HG03342 (cell line): Measurements from ENCODE around the gene STAP2.
A peak's percentile ranks its signal among the peaks of the same experiment; 100 is the strongest.

ENCODE experiments used
- ATAC-seq: cut with Tn5 transposase; IDR thresholded peaks from one replicate; pipeline ENCODE4 v1.9.1; 2021; ENCODE audit warnings: mild to moderate bottlenecking, moderate library complexity; ENCODE audit not compliant: unreplicated experiment

STAP2 gene

DNA sequence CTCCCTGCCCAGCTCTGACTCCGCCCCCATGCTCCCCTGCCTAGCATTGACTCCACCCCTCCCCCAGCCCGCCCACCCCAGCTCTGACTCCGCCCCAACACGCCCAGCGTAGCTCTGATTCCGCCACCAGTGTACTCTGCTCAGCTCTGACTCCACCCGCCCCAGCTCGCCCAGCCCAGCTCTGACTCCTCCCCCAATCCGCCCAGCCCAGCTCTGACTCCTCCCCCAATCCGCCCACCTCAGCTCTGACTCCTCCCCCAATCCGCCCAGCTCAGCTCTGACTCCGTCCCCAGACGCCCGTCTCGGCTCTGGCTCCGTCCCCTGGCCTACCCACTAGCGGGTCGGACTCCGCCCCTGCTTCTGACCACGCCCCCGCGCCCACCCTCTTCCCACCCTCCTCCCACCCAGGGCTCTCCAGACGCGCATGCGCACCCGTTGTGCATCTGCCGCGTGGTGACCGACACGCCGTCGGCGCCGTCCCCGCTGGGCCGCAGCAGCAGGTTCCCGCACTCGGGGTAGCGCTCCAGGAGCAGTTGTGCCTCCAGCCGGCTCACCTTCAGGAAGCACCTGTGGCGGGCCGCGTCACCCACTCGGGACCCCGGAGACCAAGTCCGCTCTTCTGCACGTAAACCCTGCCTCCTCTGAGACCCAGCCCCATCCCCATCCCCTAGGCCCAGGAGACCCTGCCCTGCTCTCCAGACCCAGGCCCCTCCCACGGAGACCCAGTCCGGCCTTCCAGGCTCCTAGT is 10.2 kb downstream of the STAP2 start:
- ATAC-seq = peak; percentile 77

DNA sequence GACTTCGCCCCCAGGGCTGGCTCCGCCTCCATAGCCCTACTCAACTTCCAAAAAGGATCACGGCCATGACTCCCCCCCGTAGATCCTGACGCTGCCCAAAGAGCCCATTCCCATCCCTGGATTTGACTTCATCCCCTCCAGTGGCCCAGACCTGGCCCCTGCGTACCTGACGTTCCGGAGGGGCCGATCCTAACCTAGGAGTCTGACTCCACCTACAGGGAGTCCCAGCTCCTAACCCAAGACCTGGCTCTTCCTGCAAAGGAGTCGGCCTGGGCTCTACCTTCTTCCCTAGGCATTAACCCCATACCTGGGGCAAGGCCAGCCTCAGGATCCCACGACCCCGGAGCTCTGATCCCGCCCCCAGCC is 10.8 kb downstream of the STAP2 start:
- no peak for ATAC-seq

GRCh38 chr19:4327252-4327876 is 11.3 kb downstream of the STAP2 start:
- ATAC-seq = no peak

GRCh38 chr19:4326837-4327251 is 11.8 kb downstream of the STAP2 start:
- no peak for ATAC-seq

DNA sequence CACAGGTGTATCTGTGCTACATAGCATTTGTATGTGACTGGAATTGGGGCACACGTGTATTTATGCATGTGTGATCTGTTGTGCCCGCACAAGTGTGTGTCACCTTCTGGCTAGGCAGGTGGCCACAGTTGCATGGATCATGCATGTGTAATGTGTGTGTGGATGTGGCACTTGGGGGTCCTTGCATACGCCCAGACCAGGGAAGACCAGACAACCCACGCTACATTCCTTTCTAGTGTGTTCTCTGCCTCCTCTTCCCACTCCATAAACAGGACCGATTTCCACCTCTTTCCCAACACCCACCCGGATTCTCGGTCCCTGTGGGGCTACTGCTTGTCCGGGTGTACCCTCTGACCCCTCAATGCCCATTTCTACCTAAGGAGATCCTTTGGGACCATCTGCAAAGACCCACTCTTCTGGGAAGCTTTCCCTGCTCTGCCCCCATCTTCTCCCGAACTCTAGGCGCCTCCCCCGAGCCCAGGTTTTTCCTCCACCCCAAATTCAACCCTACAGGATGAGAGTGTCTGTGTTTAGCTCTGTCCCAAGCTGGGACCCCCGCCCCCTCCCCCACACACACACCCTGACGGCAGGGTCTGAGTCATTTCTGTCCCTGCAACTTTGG is 12.3 kb downstream of the STAP2 start:
- ATAC-seq = no peak

DNA sequence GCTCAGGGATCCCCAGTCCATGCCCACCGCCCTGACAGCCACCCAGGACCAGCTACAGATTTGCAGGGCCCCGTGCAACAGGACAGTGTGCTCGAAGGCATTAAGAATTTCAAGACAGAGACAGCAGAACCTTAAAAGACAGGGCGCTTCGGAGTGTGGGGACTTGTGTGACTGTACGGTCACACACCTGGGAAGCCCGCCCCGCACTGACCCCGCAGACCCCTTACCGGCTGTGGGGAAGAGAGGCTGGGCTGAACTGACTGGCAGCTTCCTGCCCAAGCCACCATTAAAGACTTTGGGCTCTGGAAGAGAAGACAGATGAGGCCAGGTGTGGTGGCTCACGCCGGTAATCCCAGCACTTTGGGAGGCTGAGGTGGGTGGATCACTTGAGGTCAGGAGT is 14.4 kb downstream of the STAP2 start:
- no peak for ATAC-seq

- ATAC-seq = no peak
Measured at GRCh38 chr19:4323692-4324091, 14.9 kb downstream of the STAP2 start.

DNA sequence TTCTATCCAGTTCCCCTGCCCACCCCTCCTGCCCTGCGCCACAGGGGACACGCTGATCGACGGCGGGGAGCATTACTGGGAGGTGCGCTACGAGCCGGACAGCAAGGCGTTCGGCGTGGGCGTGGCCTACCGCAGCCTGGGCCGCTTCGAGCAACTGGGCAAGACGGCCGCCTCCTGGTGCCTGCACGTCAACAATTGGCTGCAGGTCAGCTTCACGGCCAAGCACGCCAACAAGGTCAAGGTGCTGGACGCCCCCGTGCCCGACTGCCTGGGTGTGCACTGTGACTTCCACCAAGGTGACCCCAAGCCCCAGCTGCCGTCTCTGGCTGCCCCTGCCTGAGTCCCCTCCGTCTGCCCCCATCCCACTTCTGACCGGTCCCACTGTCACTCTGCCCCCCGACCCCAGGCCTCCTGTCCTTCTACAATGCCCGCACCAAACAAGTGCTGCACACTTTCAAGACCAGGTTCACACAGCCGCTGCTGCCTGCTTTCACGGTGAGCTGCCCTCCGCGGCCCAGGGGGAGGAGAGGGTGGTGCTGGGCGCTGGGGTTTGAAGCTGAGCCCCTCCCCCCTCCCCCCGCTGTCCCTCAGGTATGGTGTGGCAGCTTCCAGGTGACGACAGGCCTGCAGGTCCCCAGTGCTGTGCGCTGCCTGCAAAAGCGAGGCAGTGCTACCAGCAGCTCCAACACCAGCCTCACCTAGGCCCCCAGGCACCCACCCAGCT is 15.5 kb downstream of the STAP2 start:
- ATAC-seq = no peak

- ATAC-seq = no peak
Measured at GRCh38 chr19:4320419-4320818, 18.2 kb downstream of the STAP2 start.

DNA sequence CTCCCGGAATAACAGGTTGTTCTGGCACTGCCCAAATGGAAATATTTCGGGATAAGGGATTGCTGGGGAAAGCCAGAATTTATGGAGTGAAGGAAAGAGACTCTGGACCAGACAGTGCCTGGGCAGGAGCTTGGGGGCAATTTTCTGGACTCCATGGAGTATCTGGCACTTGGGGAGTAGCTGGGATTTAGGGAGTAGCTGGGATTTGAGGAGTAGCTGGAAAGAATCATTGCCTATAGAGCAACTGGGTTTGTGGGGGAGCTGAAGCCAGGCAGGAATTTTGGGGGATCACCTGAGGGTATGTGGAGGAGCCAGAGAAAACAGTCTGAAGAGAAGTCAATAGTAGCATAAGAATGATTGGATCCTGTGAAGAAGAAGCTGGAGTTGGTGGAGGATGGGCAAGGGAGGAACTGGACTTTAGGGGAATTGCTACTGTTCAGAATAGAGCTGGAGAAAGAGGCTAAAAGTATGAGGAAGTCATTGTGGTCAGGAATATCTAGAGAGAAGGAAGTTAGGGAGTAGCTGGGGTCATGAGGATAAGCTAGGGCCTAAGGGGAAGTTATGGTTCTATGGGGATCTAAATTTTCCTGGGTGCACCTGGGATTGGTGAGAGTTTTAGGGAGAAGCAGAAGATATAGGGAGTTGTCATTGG is 19.4 kb downstream of the STAP2 start:
- ATAC-seq = no peak

- no peak for ATAC-seq
Measured at GRCh38 chr19:4318460-4318859, 20.2 kb downstream of the STAP2 start.

- no peak for ATAC-seq
Measured at GRCh38 chr19:4316956-4317355, 21.7 kb downstream of the STAP2 start.

- no peak for ATAC-seq
Measured at GRCh38 chr19:4313847-4314490, 24.7 kb downstream of the STAP2 start.

DNA sequence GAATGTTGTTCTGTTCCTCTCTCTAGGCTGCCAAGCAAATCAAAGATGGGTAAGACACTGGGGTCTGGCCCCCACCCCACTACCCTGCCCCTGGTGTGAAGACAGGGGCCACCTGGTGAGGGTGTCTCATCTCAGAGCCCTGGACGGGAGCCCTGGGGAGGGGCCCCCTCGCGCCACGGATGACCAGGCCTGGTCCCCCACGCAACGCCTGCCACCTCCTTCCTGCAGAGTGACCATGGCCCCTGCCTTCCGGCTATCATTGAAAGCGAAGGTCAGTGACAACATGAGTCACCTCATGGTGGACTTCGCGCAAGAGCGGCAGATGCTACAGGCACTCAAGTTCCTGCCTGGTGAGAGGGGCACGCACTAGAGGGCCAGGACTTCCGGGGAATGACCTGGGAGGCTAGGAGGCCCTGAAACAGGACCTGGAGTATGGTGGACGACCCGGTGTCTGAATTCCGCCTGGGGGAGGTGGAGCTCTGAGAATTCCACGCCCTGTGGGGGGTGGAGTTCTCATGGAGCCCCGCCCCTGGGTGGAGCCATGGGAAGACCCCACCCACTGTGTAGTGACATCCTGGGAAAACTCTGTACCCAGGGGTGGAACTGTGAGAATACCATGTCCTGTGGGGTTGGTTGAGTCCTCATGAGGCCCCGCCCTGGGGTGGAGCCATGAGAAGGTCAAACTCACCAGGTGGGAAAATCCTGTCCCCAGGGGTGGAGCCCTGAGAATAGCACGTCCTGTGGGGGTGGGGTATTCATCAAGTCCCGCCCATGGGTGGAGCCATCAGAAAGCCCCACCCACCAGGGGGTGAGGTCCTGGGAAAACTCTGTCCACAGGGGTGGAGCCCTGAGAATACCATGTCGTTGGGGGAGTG is 28.1 kb downstream of the STAP2 start:
- ATAC-seq = no peak

DNA sequence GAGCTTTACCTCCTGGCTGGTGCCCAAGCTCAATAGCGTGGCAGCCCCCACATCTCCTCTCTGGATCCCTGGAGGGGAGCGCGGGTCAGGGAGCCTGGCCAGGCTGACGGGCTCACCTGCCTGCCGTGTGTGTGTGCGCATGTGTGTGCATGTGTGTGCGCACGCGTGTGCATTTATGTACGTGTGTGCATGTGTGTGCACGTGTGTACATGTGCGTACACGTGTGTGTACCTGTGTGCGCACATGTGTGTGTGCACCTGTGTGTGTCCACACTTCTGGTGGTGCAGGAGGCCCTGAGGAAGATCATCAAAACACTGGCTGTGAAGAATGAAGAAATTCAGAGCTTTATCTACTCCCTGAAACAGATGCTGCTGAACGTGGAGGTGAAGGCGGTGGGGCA is 33.0 kb downstream of the STAP2 start:
- ATAC-seq = no peak

- ATAC-seq = no peak
Measured at GRCh38 chr19:4305257-4305612, 33.4 kb downstream of the STAP2 start.

- ATAC-seq = no peak
Measured at GRCh38 chr19:4304538-4305256, 33.9 kb downstream of the STAP2 start, which contains the start of gene FSD1. Gene FSD1, plus strand, starts transcription at chr19:4304598. Its CDS starts 149 bp downstream, at chr19:4304747.

GRCh38 chr19:4303819-4304537 is 34.6 kb downstream of the STAP2 start:
- no peak for ATAC-seq
